HCT116 (cell line): ENCODE results near the gene KHSRP. TPM values are rescaled to one million over a fixed set of nuclear protein-coding genes. Genes with fewer than 3 reads are reported as not detected.

ENCODE experiments used
- ATAC-seq: fragments of 200-7000 bp; cut with Tn5 transposase; 2 replicates; pipeline ENCODE4 v1.9.1; 2020; ENCODE audit warnings: mild to moderate bottlenecking, moderate library complexity
- BruUV-seq: library from RNA; stranded (reverse); fragments of 400-500 nt; replicated peaks from 2 replicates; lab custom pipeline; 2021; lab: Mats Ljungman, UMichigan
- CTCF ChIA-PET: fragments of 300-600 bp; sonication (Branson Sonifier 250); formaldehyde crosslinking; loops from one replicate; lab custom pipeline; 2021; ENCODE audit warnings: antibody characterized with exemption; lab: Charles Lee
- POLR2A ChIA-PET: fragments of 300-600, 350-600 bp; sonication (Branson Sonifier 250); formaldehyde crosslinking; loops from one replicate; lab custom pipeline; 2021; ENCODE audit warnings: antibody characterized with exemption; lab: Charles Lee
- RAD21 ChIA-PET, 2 experiments: fragments of 300-600 bp; sonication (Branson Sonifier 250); formaldehyde crosslinking; loops; one replicate each; lab custom pipeline; 2023; ENCODE audit warnings: low total read pairs in 2 of 2; ENCODE audit not compliant: uncharacterized antibody in 2 of 2, unreplicated experiment in 2 of 2, low non-redundant PET in 1 of 2; lab: Charles Lee
- DNase-seq: peaks from one replicate; pipeline ENCODE4 v3.0.0-alpha.2; 2010; ENCODE audit warnings: low read depth, low spot score
- H2AFZ ChIP-seq: fragments of 200-600 bp; shearing (Covaris generic), sonication (generic); 2 replicates; pipeline ENCODE4 v1.6.1; 2017; ENCODE audit warnings: low read depth, mixed run types, mixed read lengths, antibody characterized with exemption, low read length; ENCODE audit not compliant: poor library complexity, severe bottlenecking
- H3K27ac ChIP-seq: 2 replicates; pipeline ENCODE4 v1.5.1; 2012; ENCODE audit warnings: low read depth, low read length
- H3K27me3 ChIP-seq: fragments of 200-600 bp; sonication (generic); 2 replicates; pipeline ENCODE4 v1.6.1; 2016; ENCODE audit warnings: mixed run types, low read length, mixed read lengths; ENCODE audit not compliant: insufficient read depth
- H3K36me3 ChIP-seq, 2 experiments: fragments of 200-500 bp in 1 of 2; fragments of 200-600 bp in 1 of 2; sonication (Bioruptor generic) in 1 of 2; sonication (generic) in 1 of 2; 2 replicates each; pipeline versions ENCODE4 v1.5.1 to v1.6.1; 2014 to 2016; ENCODE audit warnings: low read length in 2 of 2, inconsistent platforms in 1 of 2, mixed read lengths in 1 of 2, mixed run types in 1 of 2; ENCODE audit not compliant: insufficient read depth in 2 of 2, control insufficient read depth in 1 of 2
- H3K4me1 ChIP-seq, 2 experiments: fragments of 200-600 bp in 1 of 2; sonication (generic) in 1 of 2; 2 replicates each; pipeline versions ENCODE4 v1.5.1 to v1.6.1; 2012 to 2017; ENCODE audit warnings: low read length in 2 of 2, inconsistent platforms in 1 of 2, mild to moderate bottlenecking in 1 of 2, mixed read lengths in 1 of 2, mixed run types in 1 of 2, moderate library complexity in 1 of 2; ENCODE audit not compliant: insufficient read depth in 2 of 2, control insufficient read depth in 1 of 2
- H3K4me2 ChIP-seq: fragments of 200-600 bp; sonication (generic); 2 replicates; pipeline ENCODE4 v1.6.1; 2017; ENCODE audit warnings: mixed run types, low read length, mixed read lengths
- H3K4me3 ChIP-seq, 2 experiments: fragments of 200-600 bp in 1 of 2; sonication (generic) in 1 of 2; replicated peaks in 1 of 2; 2 replicates each; pipeline ENCODE4 v1.5.1; 2011 to 2016; ENCODE audit warnings: low read length in 2 of 2, control low read depth in 1 of 2, low read depth in 1 of 2, mild to moderate bottlenecking in 1 of 2, mixed read lengths in 1 of 2, mixed run types in 1 of 2
- H3K79me2 ChIP-seq: fragments of 200-600 bp; sonication (generic); 2 replicates; pipeline ENCODE4 v1.6.1; 2017; ENCODE audit warnings: mild to moderate bottlenecking, mixed run types, low read length, moderate library complexity, mixed read lengths; ENCODE audit not compliant: insufficient read depth
- H3K9ac ChIP-seq: fragments of 200-600 bp; sonication (generic); 2 replicates; pipeline ENCODE4 v1.6.1; 2016; ENCODE audit warnings: low read length, mixed read lengths
- H3K9me2 ChIP-seq: fragments of 200-600 bp; sonication (generic), shearing (Covaris generic); 2 replicates; pipeline ENCODE4 v1.6.1; 2017; ENCODE audit warnings: mixed run types, mild to moderate bottlenecking, moderate library complexity; ENCODE audit not compliant: insufficient read depth
- H3K9me3 ChIP-seq, 2 experiments: fragments of 200-500 bp in 1 of 2; fragments of 200-600 bp in 1 of 2; sonication (Bioruptor generic) in 1 of 2; sonication (generic) in 1 of 2; 2 replicates each; pipeline ENCODE4 v1.6.1; 2014 to 2017; ENCODE audit warnings: low read length in 2 of 2, mixed read lengths in 2 of 2, inconsistent platforms in 1 of 2, low read depth in 1 of 2, mild to moderate bottlenecking in 1 of 2, mixed run types in 1 of 2, moderate library complexity in 1 of 2; ENCODE audit not compliant: control insufficient read depth in 1 of 2, insufficient read depth in 1 of 2
- H4K20me1 ChIP-seq: fragments of 200-600 bp; sonication (generic), shearing (Covaris generic); 2 replicates; pipeline ENCODE4 v1.6.1; 2017; ENCODE audit warnings: mixed run types, mild to moderate bottlenecking, moderate library complexity; ENCODE audit not compliant: insufficient read depth
- SRF ChIP-seq: IDR thresholded peaks from 2 replicates; pipeline ENCODE4 v1.6.1; 2012; ENCODE audit warnings: low read depth
- intact Hi-C: fragments of 100-400 bp; cut with micrococcal nuclease; formaldehyde crosslinking; loops from 2 replicates; pipeline ENCODE4 v1.10.0; 2022
- total RNA-seq: library from RNA; stranded (reverse); gene quantifications from one replicate; pipeline ENCODE4 v1.2.1, GENCODE V29; 2021; ENCODE audit not compliant: unreplicated experiment
- TF ChIP-seq, protein P1 (sequence below): IDR thresholded peaks from 2 replicates; pipeline ENCODE4 v1.6.1; 2012
- TF ChIP-seq, protein P2 (sequence below): IDR thresholded peaks from 2 replicates; pipeline ENCODE4 v1.6.1; 2012; ENCODE audit warnings: low read depth

The KHSRP gene
- total RNA-seq, 1 experiment from 2014 or later, result 553 TPM

DNA sequence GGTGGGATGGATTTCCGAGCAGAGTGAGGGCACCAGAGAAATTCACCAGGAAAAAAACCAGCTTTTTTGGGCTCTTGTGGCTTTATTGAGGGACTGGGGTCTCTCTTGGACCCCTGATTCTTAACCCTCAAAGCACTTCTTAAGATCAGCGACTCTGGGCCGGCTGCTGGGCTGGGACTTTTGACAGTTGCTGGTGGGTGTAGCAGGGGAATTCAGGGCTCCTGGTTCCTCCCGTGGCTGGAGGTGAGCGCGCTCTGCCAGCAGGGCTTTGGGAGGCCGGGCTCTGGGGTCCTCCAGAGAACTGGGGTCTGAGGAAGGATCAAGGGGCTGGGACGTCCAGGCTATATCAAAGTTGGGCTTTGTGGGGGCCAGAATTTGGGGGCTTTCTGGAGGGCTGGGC is 42.8 kb upstream of the KHSRP start:
- Histone ChIP-seq H3K9me2 (no peaks in the 10 kb centered on the region), H3K79me2 (peaks cover 14% of the 10 kb centered on the region), H3K9me3 (no peaks in the 10 kb centered on the region), H4K20me1 (no peaks in the 10 kb centered on the region), H3K27me3 (no peaks in the 10 kb centered on the region), H3K27ac (no peak overlapping the region), H3K4me3 (no peak overlapping the region), H3K4me2 (no peak overlapping the region), H3K36me3 (peaks cover 0 to 10% of the 10 kb centered on the region in 2 experiments; a peak in 2 of 4 replicates), H2AFZ (no peak overlapping the region), H3K4me1 (peaks cover 11 to 14% of the 10 kb centered on the region in 2 experiments; a peak in 3 of 4 replicates), H3K9ac (no peak overlapping the region)
- no TSS peak for BruUV-seq
- DNase-seq (no peak), ATAC-seq (no peak)
- intact Hi-C loops, result no loop called here
- CTCF ChIA-PET, result no interaction called here
- RAD21 ChIA-PET, result interaction anchor here in 1 of 2 experiments (0.7 kb wide), 1 partner anchor 276 kb away, joined by 3 read pairs; no protein-coding TSS in a partner anchor
- TF ChIP-seq SRF, result no peak
- TF ChIP-seq, protein P1, sequence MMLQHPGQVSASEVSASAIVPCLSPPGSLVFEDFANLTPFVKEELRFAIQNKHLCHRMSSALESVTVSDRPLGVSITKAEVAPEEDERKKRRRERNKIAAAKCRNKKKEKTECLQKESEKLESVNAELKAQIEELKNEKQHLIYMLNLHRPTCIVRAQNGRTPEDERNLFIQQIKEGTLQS, result no peak
- TF ChIP-seq, protein P2, sequence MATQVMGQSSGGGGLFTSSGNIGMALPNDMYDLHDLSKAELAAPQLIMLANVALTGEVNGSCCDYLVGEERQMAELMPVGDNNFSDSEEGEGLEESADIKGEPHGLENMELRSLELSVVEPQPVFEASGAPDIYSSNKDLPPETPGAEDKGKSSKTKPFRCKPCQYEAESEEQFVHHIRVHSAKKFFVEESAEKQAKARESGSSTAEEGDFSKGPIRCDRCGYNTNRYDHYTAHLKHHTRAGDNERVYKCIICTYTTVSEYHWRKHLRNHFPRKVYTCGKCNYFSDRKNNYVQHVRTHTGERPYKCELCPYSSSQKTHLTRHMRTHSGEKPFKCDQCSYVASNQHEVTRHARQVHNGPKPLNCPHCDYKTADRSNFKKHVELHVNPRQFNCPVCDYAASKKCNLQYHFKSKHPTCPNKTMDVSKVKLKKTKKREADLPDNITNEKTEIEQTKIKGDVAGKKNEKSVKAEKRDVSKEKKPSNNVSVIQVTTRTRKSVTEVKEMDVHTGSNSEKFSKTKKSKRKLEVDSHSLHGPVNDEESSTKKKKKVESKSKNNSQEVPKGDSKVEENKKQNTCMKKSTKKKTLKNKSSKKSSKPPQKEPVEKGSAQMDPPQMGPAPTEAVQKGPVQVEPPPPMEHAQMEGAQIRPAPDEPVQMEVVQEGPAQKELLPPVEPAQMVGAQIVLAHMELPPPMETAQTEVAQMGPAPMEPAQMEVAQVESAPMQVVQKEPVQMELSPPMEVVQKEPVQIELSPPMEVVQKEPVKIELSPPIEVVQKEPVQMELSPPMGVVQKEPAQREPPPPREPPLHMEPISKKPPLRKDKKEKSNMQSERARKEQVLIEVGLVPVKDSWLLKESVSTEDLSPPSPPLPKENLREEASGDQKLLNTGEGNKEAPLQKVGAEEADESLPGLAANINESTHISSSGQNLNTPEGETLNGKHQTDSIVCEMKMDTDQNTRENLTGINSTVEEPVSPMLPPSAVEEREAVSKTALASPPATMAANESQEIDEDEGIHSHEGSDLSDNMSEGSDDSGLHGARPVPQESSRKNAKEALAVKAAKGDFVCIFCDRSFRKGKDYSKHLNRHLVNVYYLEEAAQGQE, result no peak
- TF ChIP-seq, all 23 proteins: peak for 0
- POLR2A ChIA-PET, result no interaction called here
